ENCODE measurements around the gene HS3ST3A1.
A peak's percentile ranks its signal among the peaks of the same experiment; 100 is the strongest.

The HS3ST3A1 gene

DNA sequence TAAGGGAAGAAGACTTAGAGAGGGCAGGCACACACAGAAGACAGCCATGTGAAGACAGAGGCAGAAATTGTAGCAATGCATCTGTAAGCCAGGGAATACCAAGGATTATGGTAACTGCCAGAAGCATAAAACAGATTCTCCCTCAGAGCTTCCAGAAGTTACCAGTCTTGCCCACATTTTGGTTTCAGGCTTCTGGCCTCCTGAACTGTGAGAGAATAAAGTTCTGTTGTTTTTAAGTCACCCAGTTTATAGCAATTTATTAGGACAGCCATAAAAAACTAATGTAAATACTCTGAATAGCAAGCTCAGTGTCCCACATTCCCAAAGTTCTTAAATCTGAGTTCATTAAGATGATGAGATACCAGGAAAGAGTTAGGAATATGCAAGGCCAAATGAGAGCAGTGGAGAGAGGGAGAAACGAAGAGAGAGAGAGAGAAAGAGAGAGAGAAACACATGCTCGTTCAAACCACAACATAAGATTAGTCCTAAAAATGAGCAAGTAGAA lies 123.4 kb downstream of the HS3ST3A1 start:
- peaks cover 0 to 12% (median 0%) of the 10 kb centered on the region in 11 experiments; a peak in 3 of 22 replicates for H3K36me3 ChIP-seq
- TF ChIP-seq Cebpa-rat (IDR thresholded peaks at IDR 0.05), result no peak
- no peaks in the 10 kb centered on the region for H4K20me1 ChIP-seq
- no peak overlapping the region for H3K4me2 ChIP-seq
- no peak overlapping the region for H3K4me3 ChIP-seq
- no peaks in the 10 kb centered on the region for H3K27me3 ChIP-seq
- H3K27ac ChIP-seq, result no peak overlapping the region
- H3K4me1 ChIP-seq, result peaks cover 9 to 36% (median 11%) of the 10 kb centered on the region in 10 experiments
- H3K9me3 ChIP-seq (replicated peaks in 1 of 11), result peaks cover 24 to 29% (median 25%) of the 10 kb centered on the region in 11 experiments
- no peak overlapping the region for H3K9ac ChIP-seq

- no peak for TF ChIP-seq Cebpa-rat (IDR thresholded peaks at IDR 0.05)
- Histone ChIP-seq H3K36me3 (peaks cover 0 to 12% (median 0%) of the 10 kb centered on the region in 11 experiments; a peak in 3 of 22 replicates), H3K27me3 (no peaks in the 10 kb centered on the region), H3K9me3 (replicated peaks in 1 of 11) (peaks cover 24 to 28% (median 25%) of the 10 kb centered on the region in 11 experiments), H3K4me3 (no peak overlapping the region), H3K4me2 (peak overlapping the region in 2 of 11 experiments; percentile 58 to 61; a peak in 4 of 22 replicates), H3K9ac (no peak overlapping the region), H3K4me1 (peaks cover 9 to 36% (median 11%) of the 10 kb centered on the region in 10 experiments), H4K20me1 (no peaks in the 10 kb centered on the region), H3K27ac (peak overlapping the region in 1 of 11 experiments; percentile 61; a peak in 1 of 22 replicates)
Measured at GRCh38 chr17:13477180-13477611, 124.5 kb downstream of the HS3ST3A1 start.

GRCh38 chr17:13476720-13477119 lies 125.0 kb downstream of the HS3ST3A1 start:
- no peak overlapping the region for H3K4me3 ChIP-seq
- peak overlapping the region in 3 of 11 experiments; percentile 58 to 61 (median 60); a peak in 5 of 22 replicates for H3K27ac ChIP-seq
- peaks cover 22 to 24% (median 22%) of the 10 kb centered on the region in 11 experiments for H3K9me3 ChIP-seq (replicated peaks in 1 of 11)
- H3K4me2 ChIP-seq, result peak overlapping the region in 3 of 11 experiments; percentile 15 to 61 (median 58); a peak in 5 of 22 replicates
- TF ChIP-seq Cebpa-rat (IDR thresholded peaks at IDR 0.05), result no peak
- peaks cover 0 to 12% (median 0%) of the 10 kb centered on the region in 11 experiments; a peak in 3 of 22 replicates for H3K36me3 ChIP-seq
- no peaks in the 10 kb centered on the region for H4K20me1 ChIP-seq
- no peak overlapping the region for H3K9ac ChIP-seq
- peaks cover 9 to 36% (median 11%) of the 10 kb centered on the region in 10 experiments for H3K4me1 ChIP-seq
- no peaks in the 10 kb centered on the region for H3K27me3 ChIP-seq

DNA sequence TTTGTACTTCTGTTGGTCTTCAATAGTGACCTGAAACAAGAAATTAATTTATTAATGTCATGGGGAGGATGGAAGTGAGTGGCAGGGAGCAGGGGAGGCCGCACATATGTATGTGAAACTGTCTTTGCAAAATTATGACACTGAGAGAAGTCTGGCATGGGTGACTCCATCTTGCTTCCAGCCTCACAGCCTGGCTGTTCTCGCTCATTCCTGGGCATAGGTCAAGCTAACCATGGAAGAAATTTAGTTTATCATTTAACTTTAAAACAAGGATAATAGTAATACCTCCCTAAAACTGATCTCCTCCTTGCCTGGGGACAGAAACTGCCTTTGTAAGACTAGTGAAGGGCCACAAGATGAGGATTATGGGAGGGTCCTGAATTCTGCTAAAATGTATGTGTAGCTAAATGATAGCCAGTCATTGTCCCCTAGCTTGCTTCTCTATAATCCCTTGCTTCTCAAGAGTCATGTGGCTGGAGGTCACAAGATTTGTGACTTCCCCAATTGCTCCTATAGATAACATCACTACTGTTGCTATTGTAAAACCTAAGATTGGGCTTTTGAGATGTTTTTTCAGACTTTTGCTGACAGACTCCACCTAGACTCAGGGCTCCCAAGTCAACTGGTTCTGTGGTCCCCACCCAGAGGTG lies 126.0 kb downstream of the HS3ST3A1 start:
- peaks cover 9 to 36% (median 11%) of the 10 kb centered on the region in 10 experiments for H3K4me1 ChIP-seq
- no peak for TF ChIP-seq Cebpa-rat (IDR thresholded peaks at IDR 0.05)

GRCh38 chr17:13474073-13474800 lies 127.5 kb downstream of the HS3ST3A1 start:
- TF ChIP-seq Cebpa-rat (IDR thresholded peaks at IDR 0.05), result no peak
- no peak overlapping the region for H3K27ac ChIP-seq
- no peak overlapping the region for H3K4me3 ChIP-seq
- H3K9ac ChIP-seq, result no peak overlapping the region
- H3K9me3 ChIP-seq (replicated peaks in 1 of 11), result peaks cover 0 to 9% (median 5%) of the 10 kb centered on the region in 11 experiments; a peak in 6 of 22 replicates
- H3K4me1 ChIP-seq, result peaks cover 9 to 36% (median 11%) of the 10 kb centered on the region in 10 experiments
- peak overlapping the region; percentile 20 to 71 (median 51); a peak in 21 of 22 replicates for H3K4me2 ChIP-seq
- no peaks in the 10 kb centered on the region for H3K36me3 ChIP-seq
- H4K20me1 ChIP-seq, result no peaks in the 10 kb centered on the region
- no peaks in the 10 kb centered on the region for H3K27me3 ChIP-seq

More for the DNA sequence above, 126.0 kb downstream of the HS3ST3A1 start:
- Histone ChIP-seq H4K20me1 (no peaks in the 10 kb centered on the region), H3K27me3 (no peaks in the 10 kb centered on the region), H3K9me3 (replicated peaks in 1 of 11) (peaks cover 12 to 14% (median 12%) of the 10 kb centered on the region in 11 experiments), H3K4me2 (peak overlapping the region in 3 of 11 experiments; percentile 15 to 61 (median 58); a peak in 6 of 22 replicates), H3K9ac (no peak overlapping the region), H3K27ac (peak overlapping the region in 3 of 11 experiments; percentile 58 to 61 (median 60); a peak in 5 of 22 replicates), H3K4me3 (no peak overlapping the region), H3K36me3 (peaks cover 0 to 3% (median 0%) of the 10 kb centered on the region in 11 experiments; a peak in 2 of 22 replicates)

GRCh38 chr17:13465678-13466077 lies 136.1 kb downstream of the HS3ST3A1 start:
- no peak overlapping the region for H3K4me2 ChIP-seq
- no peak overlapping the region for H3K4me3 ChIP-seq
- H3K27ac ChIP-seq, result no peak overlapping the region
- H3K27me3 ChIP-seq, result no peaks in the 10 kb centered on the region
- H4K20me1 ChIP-seq, result no peaks in the 10 kb centered on the region
- TF ChIP-seq Cebpa-rat (IDR thresholded peaks at IDR 0.05), result no peak
- peaks cover 0 to 9% (median 5%) of the 10 kb centered on the region in 11 experiments; a peak in 7 of 22 replicates for H3K9me3 ChIP-seq (replicated peaks in 1 of 11)
- H3K9ac ChIP-seq, result no peak overlapping the region
- no peaks in the 10 kb centered on the region for H3K36me3 ChIP-seq
- H3K4me1 ChIP-seq, result peaks cover 0 to 2% (median 0%) of the 10 kb centered on the region in 10 experiments; a peak in 1 of 20 replicates

DNA sequence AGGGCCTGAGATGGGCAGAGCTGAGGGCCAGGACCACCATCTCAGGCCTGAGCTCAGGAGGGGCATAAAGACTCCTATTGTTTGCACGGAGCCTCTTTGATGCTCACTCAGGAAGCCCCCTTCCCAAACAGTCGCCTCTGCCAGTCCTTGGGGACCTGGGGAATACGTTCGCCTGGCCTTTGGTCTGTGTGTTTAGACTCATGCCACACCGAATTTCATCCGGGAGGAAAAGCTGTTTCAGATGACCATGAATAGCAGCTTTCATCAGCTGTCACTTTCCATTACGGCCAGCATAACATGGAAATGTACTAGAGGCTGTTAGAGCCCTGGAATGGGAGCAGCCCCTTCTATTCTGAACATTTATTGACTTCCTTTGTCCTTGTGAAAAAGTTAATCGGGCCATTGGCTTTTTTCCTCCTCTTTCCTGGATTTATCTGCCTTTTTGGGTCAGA lies 139.0 kb downstream of the HS3ST3A1 start:
- H3K4me3 ChIP-seq, result no peak overlapping the region
- H3K27me3 ChIP-seq, result no peaks in the 10 kb centered on the region
- no peak overlapping the region for H3K4me2 ChIP-seq
- H3K27ac ChIP-seq, result no peak overlapping the region
- no peaks in the 10 kb centered on the region for H3K36me3 ChIP-seq
- H4K20me1 ChIP-seq, result no peaks in the 10 kb centered on the region
- H3K9ac ChIP-seq, result no peak overlapping the region
- no peaks in the 10 kb centered on the region; a peak in 1 of 22 replicates for H3K9me3 ChIP-seq (replicated peaks in 1 of 11)
- H3K4me1 ChIP-seq, result peaks cover 0 to 6% (median 0%) of the 10 kb centered on the region in 10 experiments; a peak in 1 of 20 replicates
- no peak for TF ChIP-seq Cebpa-rat (IDR thresholded peaks at IDR 0.05)

GRCh38 chr17:13462146-13462545 lies 139.6 kb downstream of the HS3ST3A1 start:
- Histone ChIP-seq H4K20me1 (no peaks in the 10 kb centered on the region), H3K4me3 (no peak overlapping the region)
- no peak for TF ChIP-seq Cebpa-rat (IDR thresholded peaks at IDR 0.05)

More at GRCh38 chr17:13462146-13462545, 139.6 kb downstream of the HS3ST3A1 start:
- peaks cover 0 to 6% (median 0%) of the 10 kb centered on the region in 10 experiments; a peak in 1 of 20 replicates for H3K4me1 ChIP-seq
- H3K9me3 ChIP-seq (replicated peaks in 1 of 11), result no peaks in the 10 kb centered on the region; a peak in 1 of 22 replicates
- no peaks in the 10 kb centered on the region for H3K36me3 ChIP-seq
- no peak overlapping the region for H3K9ac ChIP-seq
- H3K4me2 ChIP-seq, result no peak overlapping the region
- H3K27me3 ChIP-seq, result no peaks in the 10 kb centered on the region
- no peak overlapping the region for H3K27ac ChIP-seq

All from BLaER1 treated with 17β-estradiol and CSF1 and Interleukin-3, amounts not matched to agents 10 nM and 100 nM (cell line).